Measurements from ENCODE around the gene CFAP53. TPM values are rescaled to one million over a fixed set of nuclear protein-coding genes. Genes with fewer than 3 reads are reported as not detected.

CFAP53 gene
- under 1 TPM; 0.33 to 0.69 TPM for total RNA-seq

GRCh38 chr18:50266248-50266704, at the start of gene CFAP53:
Gene CFAP53 (minus strand): TSS chr18:50266495. CDS start chr18:50266404, 91 bp downstream.

GRCh38 chr18:50287441-50288347, 21.4 kb upstream of the CFAP53 start, which contains the start of gene CXXC1:
Gene CXXC1 (minus strand): TSS chr18:50287692. CDS start chr18:50287589, 103 bp downstream.

GRCh38 chr18:50281295-50281971, 15.1 kb upstream of the CFAP53 start, which contains the start of gene MBD1:
Gene MBD1 (minus strand): TSS chr18:50281523. CDS start chr18:50279992, 1,531 bp downstream.

GRCh38 chr18:50194631-50195532, 71.4 kb downstream of the CFAP53 start, which contains the start of gene MYO5B:
Gene MYO5B (minus strand): TSS chr18:50195147. CDS start chr18:50194793, 354 bp downstream.

Small RNAs within 50 kb of the gene (small RNA-seq; reads per million reads assigned to genes)
- 0 reads per million in 2 donors for gene RN7SL310P

Other genes with a start within 250 kb of the CFAP53 start
- gene MYO5B, start 71.3 kb downstream of the CFAP53 start, total RNA-seq: under 1 TPM; under 0.01 to 0.69 TPM
- 10 to 100 TPM; 55.7 to 58.3 TPM for gene MBD1, start 15.0 kb upstream of the CFAP53 start, total RNA-seq
- gene CXXC1, start 21.2 kb upstream of the CFAP53 start, total RNA-seq: 10 to 100 TPM; 37.5 to 54.3 TPM
- 10 to 100 TPM; 11.7 to 29.0 TPM for gene SKA1, start 108.6 kb upstream of the CFAP53 start, total RNA-seq

Measured in melanocyte of skin (primary cell).